Neural progenitor cell (in vitro differentiated cells): ENCODE measurements around the gene SLC25A42. TPM values are rescaled to one million over a fixed set of nuclear protein-coding genes. Genes with fewer than 3 reads are reported as not detected.

Source experiments
- DNase-seq: peaks from one replicate; pipeline ENCODE4 v3.0.0-alpha.2; 2016; ENCODE audit warnings: low spot score
- H2AFZ ChIP-seq: fragments of 200-600 bp; sonication (generic); replicated peaks from 2 replicates; pipeline ENCODE4 v1.6.1; 2016; ENCODE audit warnings: antibody characterized with exemption
- H3F3A ChIP-seq: fragments of 200-600 bp; sonication (generic); 2 replicates; pipeline ENCODE4 v1.6.1; 2016; ENCODE audit warnings: antibody characterized with exemption, low read depth
- H3K27ac ChIP-seq: fragments of 200-600 bp; sonication (generic); 2 replicates; pipeline ENCODE4 v1.5.1; 2016; ENCODE audit warnings: mild to moderate bottlenecking
- H3K27me3 ChIP-seq: fragments of 200-600 bp; sonication (generic); 2 replicates; pipeline ENCODE4 v1.6.1; 2016; ENCODE audit warnings: mild to moderate bottlenecking, moderate library complexity
- H3K36me3 ChIP-seq: fragments of 200-600 bp; sonication (generic); 2 replicates; pipeline ENCODE4 v1.5.1; 2016
- H3K4me1 ChIP-seq: fragments of 200-600 bp; sonication (generic); 2 replicates; pipeline ENCODE4 v1.6.1; 2016; ENCODE audit warnings: mixed run types
- H3K4me2 ChIP-seq: fragments of 200-600 bp; sonication (generic); 2 replicates; pipeline ENCODE4 v1.6.1; 2016
- H3K4me3 ChIP-seq: fragments of 200-600 bp; sonication (generic); 2 replicates; pipeline ENCODE4 v1.5.1; 2016
- H3K79me2 ChIP-seq: fragments of 200-600 bp; sonication (generic); 2 replicates; pipeline ENCODE4 v1.6.1; 2016; ENCODE audit warnings: low read depth
- H3K9ac ChIP-seq: fragments of 200-600 bp; sonication (generic); 2 replicates; pipeline ENCODE4 v1.6.1; 2016
- H3K9me3 ChIP-seq: fragments of 200-600 bp; sonication (generic); 2 replicates; pipeline ENCODE4 v1.5.1; 2016; ENCODE audit warnings: low read depth
- H4K20me1 ChIP-seq: fragments of 200-600 bp; sonication (generic); 2 replicates; pipeline ENCODE4 v1.6.1; 2016; ENCODE audit warnings: low read depth
- H3K27ac Mint-ChIP-seq: 3 replicates; pipeline ENCODE4 v1.8.0; 2021; ENCODE audit warnings: mixed read lengths
- H3K27me3 Mint-ChIP-seq: 2 replicates; pipeline ENCODE4 v1.8.0; 2022; ENCODE audit warnings: low read depth, mild to moderate bottlenecking, inconsistent platforms, moderate library complexity, mixed read lengths; ENCODE audit not compliant: insufficient read depth
- H3K36me3 Mint-ChIP-seq: 3 replicates; pipeline ENCODE4 v1.8.0; 2021; ENCODE audit warnings: mixed read lengths
- H3K4me1 Mint-ChIP-seq: 3 replicates; pipeline ENCODE4 v1.8.0; 2021; ENCODE audit warnings: mixed read lengths
- H3K4me3 Mint-ChIP-seq: 3 replicates; pipeline ENCODE4 v1.8.0; 2021; ENCODE audit warnings: mild to moderate bottlenecking, moderate library complexity, mixed read lengths
- H3K9me3 Mint-ChIP-seq: 3 replicates; pipeline ENCODE4 v1.8.0; 2020; ENCODE audit warnings: mixed read lengths
- EZH2 ChIP-seq: fragments of 200-600 bp; sonication (generic); IDR thresholded peaks from 2 replicates; pipeline ENCODE4 v1.6.1; 2017; ENCODE audit warnings: antibody characterized with exemption, mild to moderate bottlenecking, moderate library complexity
- EZH2phosphoT487 ChIP-seq: fragments of 200-600 bp; sonication (generic); IDR thresholded peaks from 2 replicates; pipeline ENCODE4 v1.6.1; 2017; ENCODE audit warnings: antibody characterized with exemption
- total RNA-seq: library from RNA; depleted of rRNA; stranded (reverse); fragments of >200 nt; gene quantifications from 2 replicates; pipeline ENCODE4 v1.2.3, GENCODE V29; 2015; ENCODE audit warnings: low replicate concordance
- TF ChIP-seq, protein P1 (sequence below): fragments of 200-600 bp; sonication (generic); IDR thresholded peaks from 2 replicates; pipeline ENCODE4 v1.5.1; 2017; ENCODE audit warnings: antibody characterized with exemption, mild to moderate bottlenecking

SLC25A42 gene
- total RNA-seq, 1 donor from 2014 or later: 4.0 TPM

DNA sequence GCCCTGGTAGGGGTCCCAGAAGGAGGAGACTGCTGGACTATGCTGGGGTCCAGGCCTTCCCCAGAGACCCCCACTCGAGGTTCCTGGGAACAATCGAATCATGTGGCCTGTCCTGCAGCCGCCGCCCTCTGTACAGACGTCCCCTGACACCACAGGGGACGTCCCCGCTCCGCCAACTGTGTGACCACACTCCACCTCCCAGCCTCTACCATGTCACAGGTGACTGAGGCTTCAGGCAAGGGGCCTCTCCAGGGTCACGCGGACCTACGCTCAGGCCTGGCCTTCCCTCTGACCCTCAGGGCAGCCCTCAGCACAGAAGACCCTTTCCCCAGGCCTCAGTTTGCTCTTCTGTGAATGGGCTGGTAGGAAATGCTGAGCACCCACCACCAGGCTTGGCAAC, 87.6 kb downstream of the SLC25A42 start:
- H3K27me3 Mint-ChIP-seq: peaks cover 6% of the 10 kb centered on the region
- no peaks in the 10 kb centered on the region for H3K9me3 Mint-ChIP-seq
- no peak overlapping the region for H2AFZ ChIP-seq
- H3K4me3 ChIP-seq: no peak overlapping the region
- H3K4me3 Mint-ChIP-seq: no peak overlapping the region
- TF ChIP-seq EZH2 (no peak), EZH2phosphoT487 (no peak)
- TF ChIP-seq, protein P1, sequence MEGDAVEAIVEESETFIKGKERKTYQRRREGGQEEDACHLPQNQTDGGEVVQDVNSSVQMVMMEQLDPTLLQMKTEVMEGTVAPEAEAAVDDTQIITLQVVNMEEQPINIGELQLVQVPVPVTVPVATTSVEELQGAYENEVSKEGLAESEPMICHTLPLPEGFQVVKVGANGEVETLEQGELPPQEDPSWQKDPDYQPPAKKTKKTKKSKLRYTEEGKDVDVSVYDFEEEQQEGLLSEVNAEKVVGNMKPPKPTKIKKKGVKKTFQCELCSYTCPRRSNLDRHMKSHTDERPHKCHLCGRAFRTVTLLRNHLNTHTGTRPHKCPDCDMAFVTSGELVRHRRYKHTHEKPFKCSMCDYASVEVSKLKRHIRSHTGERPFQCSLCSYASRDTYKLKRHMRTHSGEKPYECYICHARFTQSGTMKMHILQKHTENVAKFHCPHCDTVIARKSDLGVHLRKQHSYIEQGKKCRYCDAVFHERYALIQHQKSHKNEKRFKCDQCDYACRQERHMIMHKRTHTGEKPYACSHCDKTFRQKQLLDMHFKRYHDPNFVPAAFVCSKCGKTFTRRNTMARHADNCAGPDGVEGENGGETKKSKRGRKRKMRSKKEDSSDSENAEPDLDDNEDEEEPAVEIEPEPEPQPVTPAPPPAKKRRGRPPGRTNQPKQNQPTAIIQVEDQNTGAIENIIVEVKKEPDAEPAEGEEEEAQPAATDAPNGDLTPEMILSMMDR: no peak
- no peaks in the 10 kb centered on the region for H3K36me3 Mint-ChIP-seq
- H3K36me3 ChIP-seq: no peaks in the 10 kb centered on the region
- DNase-seq: no peak
- no peaks in the 10 kb centered on the region for H3K9me3 ChIP-seq
- H3K27me3 ChIP-seq: no peaks in the 10 kb centered on the region
- H3K4me2 ChIP-seq: no peak overlapping the region
- no peaks in the 10 kb centered on the region for H4K20me1 ChIP-seq
- H3F3A ChIP-seq: no peaks in the 10 kb centered on the region
- no peaks in the 10 kb centered on the region for H3K4me1 ChIP-seq
- no peak overlapping the region for H3K9ac ChIP-seq
- H3K27ac Mint-ChIP-seq: no peak overlapping the region
- H3K27ac ChIP-seq: no peak overlapping the region
- no peaks in the 10 kb centered on the region for H3K79me2 ChIP-seq
- no peaks in the 10 kb centered on the region for H3K4me1 Mint-ChIP-seq

DNA sequence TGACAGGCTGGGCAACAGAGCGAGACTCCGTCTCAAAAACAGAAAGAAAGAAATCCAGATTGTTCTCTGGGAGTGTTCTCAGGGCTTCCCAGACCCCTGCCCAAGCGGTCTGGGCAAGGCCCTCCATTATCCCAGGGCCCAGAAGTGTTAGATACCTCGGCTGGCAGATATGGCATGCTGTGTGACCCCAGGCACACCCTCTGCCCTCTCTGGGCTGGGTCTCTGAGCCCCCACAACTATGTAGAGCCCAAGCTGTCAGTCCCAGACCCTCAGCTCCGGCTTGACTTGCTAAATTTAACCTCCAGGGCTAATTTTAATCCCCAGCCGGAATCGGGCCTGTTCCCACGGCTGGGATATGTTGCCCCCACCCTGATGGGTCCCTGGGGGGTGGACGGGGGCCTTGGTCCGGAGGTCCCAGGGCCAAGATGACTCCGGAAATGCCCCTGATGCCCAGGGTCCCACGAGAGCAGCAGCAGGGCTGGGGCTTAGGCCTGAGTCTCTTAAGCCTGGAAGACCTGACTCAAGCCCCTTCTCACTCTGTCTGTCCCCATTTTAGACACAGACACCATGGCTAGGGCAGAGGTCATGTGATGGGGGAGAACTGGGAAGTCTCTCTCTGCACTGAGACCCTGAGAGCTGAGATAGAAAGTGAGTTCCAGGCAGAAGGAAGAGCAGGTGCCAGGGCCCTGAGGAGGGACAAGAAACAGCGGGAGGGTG, 89.0 kb downstream of the SLC25A42 start:
- no peak for DNase-seq
- no peaks in the 10 kb centered on the region for H3K36me3 Mint-ChIP-seq
- H3K27ac ChIP-seq: no peak overlapping the region

DNA sequence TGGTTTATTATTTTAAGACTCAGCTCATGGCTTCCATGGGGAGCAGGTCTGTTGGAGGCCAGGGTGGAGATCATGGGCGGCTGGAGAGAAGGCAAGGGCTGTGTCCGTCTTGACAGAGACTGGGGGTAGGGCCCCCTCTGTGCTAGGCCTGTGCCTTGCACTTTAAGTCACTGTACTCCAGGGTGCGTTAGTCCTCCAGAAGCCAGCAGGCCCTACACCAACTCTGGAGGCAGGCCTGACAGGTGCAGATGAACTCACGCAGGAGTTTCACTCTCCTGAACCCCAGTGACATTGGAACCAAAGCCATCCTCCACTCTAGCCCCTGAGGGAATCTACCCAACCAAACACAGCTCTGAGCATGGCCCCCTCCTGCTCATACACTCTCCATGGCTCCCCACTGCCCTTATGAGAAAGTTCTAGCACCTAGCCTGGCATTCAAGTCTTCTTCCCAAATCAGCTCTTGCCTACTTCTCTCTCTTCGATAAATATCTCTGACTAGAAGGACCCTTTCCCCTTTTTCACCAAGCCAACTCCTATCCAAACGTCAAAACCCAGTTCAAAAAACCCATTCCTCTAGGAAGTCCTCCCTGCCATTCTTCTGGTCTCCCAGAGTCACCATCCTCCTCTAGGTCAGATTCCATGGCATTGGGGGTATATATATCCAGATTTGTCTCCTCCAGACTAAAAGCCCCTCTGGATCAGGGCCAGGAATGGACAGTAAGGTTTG, 91.1 kb downstream of the SLC25A42 start:
- Histone ChIP-seq H3K9me3 (no peaks in the 10 kb centered on the region), H3K4me2 (no peak overlapping the region), H3K9ac (no peak overlapping the region), H3K27ac (no peak overlapping the region), H3K4me1 (no peaks in the 10 kb centered on the region), H3K4me3 (no peak overlapping the region), H4K20me1 (no peaks in the 10 kb centered on the region), H2AFZ (no peak overlapping the region), H3K79me2 (no peaks in the 10 kb centered on the region), H3K27me3 (no peaks in the 10 kb centered on the region), H3F3A (no peaks in the 10 kb centered on the region), H3K36me3 (no peaks in the 10 kb centered on the region)
- no peak for DNase-seq
- H3K4me3 Mint-ChIP-seq: no peak overlapping the region
- no peaks in the 10 kb centered on the region for H3K9me3 Mint-ChIP-seq
- H3K27me3 Mint-ChIP-seq: peaks cover 4% of the 10 kb centered on the region
- no peaks in the 10 kb centered on the region for H3K36me3 Mint-ChIP-seq
- H3K4me1 Mint-ChIP-seq: no peaks in the 10 kb centered on the region
- H3K27ac Mint-ChIP-seq: peak overlapping the region; percentile 76
- TF ChIP-seq EZH2 (no peak), EZH2phosphoT487 (no peak)
- TF ChIP-seq, protein P1: no peak

More for the DNA sequence above, 89.0 kb downstream of the SLC25A42 start:
- no peaks in the 10 kb centered on the region for H3K4me1 Mint-ChIP-seq
- Histone ChIP-seq H4K20me1 (no peaks in the 10 kb centered on the region), H3K9me3 (no peaks in the 10 kb centered on the region), H3K4me2 (no peak overlapping the region), H2AFZ (no peak overlapping the region), H3K4me1 (no peaks in the 10 kb centered on the region), H3K9ac (no peak overlapping the region), H3K4me3 (no peak overlapping the region), H3F3A (no peaks in the 10 kb centered on the region), H3K36me3 (no peaks in the 10 kb centered on the region), H3K79me2 (no peaks in the 10 kb centered on the region), H3K27me3 (no peaks in the 10 kb centered on the region)
- H3K9me3 Mint-ChIP-seq: no peaks in the 10 kb centered on the region
- TF ChIP-seq EZH2 (no peak), EZH2phosphoT487 (no peak)
- TF ChIP-seq, protein P1: no peak
- H3K27me3 Mint-ChIP-seq: peaks cover 6% of the 10 kb centered on the region
- no peak overlapping the region for H3K4me3 Mint-ChIP-seq
- H3K27ac Mint-ChIP-seq: no peak overlapping the region
